PFSK-1 (cell line): ENCODE results near the gene HAO2.

ENCODE experiments used
- FOXP2 ChIP-seq: optimal IDR thresholded peaks from 2 replicates; pipeline ENCODE3; 2011; ENCODE audit warnings: borderline replicate concordance, control low read depth, inconsistent platforms; ENCODE audit not compliant: insufficient read depth; ENCODE audit errors: extremely low read length, extremely low read depth
- POLR2AphosphoS5 ChIP-seq: IDR thresholded peaks from 2 replicates; pipeline ENCODE4 v1.6.1; 2012; ENCODE audit warnings: low read depth, mild to moderate bottlenecking, control low read depth, low read length, moderate library complexity
- REST ChIP-seq, 2 experiments: IDR thresholded peaks; 2 replicates each; pipeline versions ENCODE4 v1.6.1 to v1.8.0; 2011 to 2012; ENCODE audit warnings: low read depth in 2 of 2, low read length in 2 of 2, control low read depth in 1 of 2, inconsistent platforms in 1 of 2, mild to moderate bottlenecking in 1 of 2, moderate library complexity in 1 of 2; ENCODE audit not compliant: insufficient read depth in 1 of 2
- SIN3A ChIP-seq: IDR thresholded peaks from 2 replicates; pipeline ENCODE4 v1.6.1; 2012; ENCODE audit warnings: mild to moderate bottlenecking, low read length, moderate library complexity, borderline replicate concordance; ENCODE audit not compliant: insufficient read depth
- TAF1 ChIP-seq: IDR thresholded peaks from 2 replicates; pipeline ENCODE4 v1.6.1; 2012; ENCODE audit warnings: low read length, control low read depth, borderline replicate concordance; ENCODE audit not compliant: insufficient read depth

Gene HAO2

GRCh38 chr1:119380304-119380703, 11.7 kb downstream of the HAO2 start:
- TF ChIP-seq REST (IDR thresholded peaks at IDR 0.05; ENCODE audit: insufficient read depth in 1 of 2, low read depth in 2 of 2, low read length in 2 of 2) (no peak), TAF1 (no peak), POLR2AphosphoS5 (no peak), FOXP2 (no peak), SIN3A (no peak)

- no peak for TF ChIP-seq REST (IDR thresholded peaks at IDR 0.05; ENCODE audit: insufficient read depth in 1 of 2, low read depth in 2 of 2, low read length in 2 of 2)
- TF ChIP-seq TAF1: no peak
- no peak for TF ChIP-seq FOXP2
- no peak for TF ChIP-seq SIN3A
- no peak for TF ChIP-seq POLR2AphosphoS5
Measured at GRCh38 chr1:119380983-119381662, 12.5 kb downstream of the HAO2 start.

GRCh38 chr1:119384591-119384990, 16.0 kb downstream of the HAO2 start:
- TF ChIP-seq POLR2AphosphoS5 (no peak), FOXP2 (no peak)

- TF ChIP-seq TAF1 (no peak), FOXP2 (no peak), REST (IDR thresholded peaks at IDR 0.05; ENCODE audit: insufficient read depth in 1 of 2, low read depth in 2 of 2, low read length in 2 of 2) (no peak), POLR2AphosphoS5 (no peak), SIN3A (no peak)
Measured at GRCh38 chr1:119385650-119386049, 17.1 kb downstream of the HAO2 start.

GRCh38 chr1:119387858-119388257, 19.3 kb downstream of the HAO2 start:
- TF ChIP-seq SIN3A: no peak
- TF ChIP-seq TAF1: no peak
- no peak for TF ChIP-seq POLR2AphosphoS5
- no peak for TF ChIP-seq FOXP2
- TF ChIP-seq REST (IDR thresholded peaks at IDR 0.05; ENCODE audit: insufficient read depth in 1 of 2, low read depth in 2 of 2, low read length in 2 of 2): no peak
